Stimulated activated naive CD8-positive, alpha-beta T cell treated with anti-CD3 and anti-CD28 coated beads, Interleukin-15, amount 100 ng/mL, for 72 hours (primary cell): Measurements from ENCODE around the gene SLC26A3.
A peak's percentile ranks its signal among the peaks of the same experiment; 100 is the strongest.

Source experiments
- ATAC-seq: fragments of 150-1000 bp; cut with Tn5 transposase; 2 replicates; pipeline ENCODE4 v1.10.0; 2021; ENCODE audit warnings: mild to moderate bottlenecking, moderate library complexity
- DNase-seq, 2 donors: peaks; one replicate each; pipeline ENCODE4 v3.0.0; 2021 to 2022
- H3K27ac Mint-ChIP-seq, 2 donors: one replicate each; pipeline ENCODE4 v1.8.0; 2022; ENCODE audit warnings: mild to moderate bottlenecking in 2 of 2, mixed read lengths in 2 of 2, moderate library complexity in 2 of 2
- H3K27me3 Mint-ChIP-seq: one replicate; pipeline ENCODE4 v1.8.0; 2022; ENCODE audit warnings: mixed read lengths
- H3K4me1 Mint-ChIP-seq: one replicate; pipeline ENCODE4 v1.8.0; 2022; ENCODE audit warnings: mild to moderate bottlenecking, mixed read lengths
- H3K4me3 Mint-ChIP-seq, 2 donors: one replicate each; pipeline ENCODE4 v1.8.0; 2022; ENCODE audit warnings: mild to moderate bottlenecking in 2 of 2, mixed read lengths in 2 of 2, moderate library complexity in 1 of 2
- H3K9me3 Mint-ChIP-seq, 2 donors: one replicate each; pipeline ENCODE4 v1.8.0; 2022; ENCODE audit warnings: mixed read lengths in 2 of 2

SLC26A3 gene

DNA sequence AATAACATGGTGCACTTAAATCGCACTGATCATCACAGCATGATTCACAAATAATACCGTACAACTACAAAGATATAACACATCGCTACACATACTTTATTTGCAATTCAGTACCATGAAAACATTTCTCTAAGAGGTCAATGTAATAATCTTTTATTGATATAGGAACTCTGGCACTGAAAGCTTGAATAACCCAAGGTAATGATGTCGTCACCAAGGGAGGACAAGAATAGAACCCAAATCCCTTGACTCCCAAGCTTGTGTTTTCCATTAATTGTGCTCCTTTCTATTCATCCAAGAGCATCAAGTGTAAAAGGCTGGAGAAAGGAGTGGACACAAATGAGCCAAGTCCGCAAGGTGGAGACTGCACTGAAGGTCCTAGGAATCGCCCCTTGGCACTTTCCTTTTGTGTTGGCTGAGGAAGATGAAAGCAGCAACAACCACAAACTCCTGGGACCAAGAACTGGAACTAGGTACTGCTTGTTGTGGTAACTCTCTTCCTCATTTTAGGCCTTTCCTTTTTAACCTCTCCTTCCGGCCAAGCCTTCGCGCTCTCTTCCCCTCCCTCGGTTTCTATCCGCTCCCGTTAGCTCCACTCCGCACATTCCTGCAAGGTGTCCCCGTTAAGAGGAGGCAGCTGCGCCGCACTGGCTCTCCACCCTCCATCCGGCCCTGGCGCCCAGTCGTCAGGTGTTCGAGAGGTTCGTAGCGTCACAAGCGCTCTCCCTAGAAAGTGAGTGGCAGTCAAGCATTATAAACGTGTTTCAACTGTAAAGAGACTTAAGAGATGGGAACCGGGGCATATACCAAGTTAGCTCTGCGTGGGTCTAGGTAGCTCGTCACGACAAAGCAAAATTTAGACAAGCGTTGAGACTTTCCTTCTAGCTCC lies 60.1 kb downstream of the SLC26A3 start:
- ATAC-seq (peak; percentile 64), DNase-seq (no peak)
- Mint-ChIP-seq H3K27ac (peak overlapping the region; percentile 100), H3K27me3 (no peaks in the 10 kb centered on the region), H3K4me3 (peak overlapping the region; percentile 93 to 99), H3K4me1 (peaks cover 39% of the 10 kb centered on the region), H3K9me3 (no peaks in the 10 kb centered on the region)

DNA sequence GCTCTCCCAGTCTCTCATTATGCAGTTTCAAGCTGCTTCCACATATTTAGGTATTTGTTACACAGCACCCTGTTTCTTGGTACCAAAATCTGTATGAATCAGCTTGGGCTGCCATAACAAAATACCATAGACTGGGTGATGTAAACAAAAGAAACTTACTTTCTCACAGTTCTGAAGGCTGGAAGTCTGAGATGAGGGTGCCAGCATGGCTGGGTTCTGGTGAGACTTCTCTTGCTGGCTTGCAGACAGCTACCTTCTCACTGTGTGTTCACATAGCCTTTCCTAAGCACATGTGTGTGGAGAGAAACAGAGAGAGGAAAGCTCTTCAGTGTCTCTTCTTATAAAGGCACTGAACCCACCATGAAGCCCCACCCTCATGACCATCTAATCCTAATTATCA lies 74.7 kb downstream of the SLC26A3 start:
- H3K27ac Mint-ChIP-seq: peak overlapping the region in 1 of 2 donors; percentile 7
- peaks cover 32% of the 10 kb centered on the region for H3K27me3 Mint-ChIP-seq
- no peaks in the 10 kb centered on the region for H3K4me1 Mint-ChIP-seq
- no peak overlapping the region for H3K4me3 Mint-ChIP-seq
- peaks cover 0 to 7% of the 10 kb centered on the region in 2 donors for H3K9me3 Mint-ChIP-seq
- DNase-seq (no peak), ATAC-seq (no peak)

DNA sequence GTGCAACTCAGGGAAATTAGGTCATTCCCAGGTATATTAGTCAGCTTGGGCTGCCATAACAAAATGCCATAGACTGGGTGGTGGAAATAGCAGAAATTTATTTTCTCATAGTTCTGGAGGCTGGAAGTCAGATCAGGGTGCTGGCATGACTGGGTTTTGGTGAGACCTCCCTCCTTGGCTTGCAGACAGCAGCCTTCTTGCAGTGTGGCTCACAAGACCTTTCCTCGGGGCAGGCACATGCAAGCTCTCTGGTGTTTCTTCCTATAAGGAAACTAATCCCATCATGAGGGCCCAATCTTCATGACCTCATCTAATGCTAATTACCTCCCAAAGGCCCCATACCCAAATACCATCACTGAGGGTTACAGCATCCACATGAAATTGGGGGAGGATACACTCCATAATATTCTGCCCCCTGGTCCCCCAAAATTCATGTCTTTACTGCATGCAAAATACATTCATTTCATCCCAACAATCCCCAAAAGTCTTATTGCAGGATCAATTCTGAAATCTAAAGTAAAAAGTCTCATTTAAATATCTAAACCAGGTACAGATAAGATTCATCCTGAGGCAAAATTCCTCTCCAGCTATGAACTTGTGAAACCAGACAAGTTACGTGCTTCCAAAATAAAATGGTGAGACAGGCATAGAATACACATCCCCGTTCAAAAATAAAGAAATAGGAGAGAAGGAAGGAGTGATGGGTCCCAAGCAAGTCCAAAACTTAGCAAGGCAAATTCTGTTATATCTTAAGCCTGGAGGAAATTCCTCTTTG lies 76.5 kb downstream of the SLC26A3 start:
- Mint-ChIP-seq H3K4me1 (no peaks in the 10 kb centered on the region), H3K4me3 (no peak overlapping the region), H3K27me3 (peaks cover 32% of the 10 kb centered on the region), H3K27ac (no peak overlapping the region), H3K9me3 (no peaks in the 10 kb centered on the region)
- DNase-seq (no peak), ATAC-seq (no peak)

DNA sequence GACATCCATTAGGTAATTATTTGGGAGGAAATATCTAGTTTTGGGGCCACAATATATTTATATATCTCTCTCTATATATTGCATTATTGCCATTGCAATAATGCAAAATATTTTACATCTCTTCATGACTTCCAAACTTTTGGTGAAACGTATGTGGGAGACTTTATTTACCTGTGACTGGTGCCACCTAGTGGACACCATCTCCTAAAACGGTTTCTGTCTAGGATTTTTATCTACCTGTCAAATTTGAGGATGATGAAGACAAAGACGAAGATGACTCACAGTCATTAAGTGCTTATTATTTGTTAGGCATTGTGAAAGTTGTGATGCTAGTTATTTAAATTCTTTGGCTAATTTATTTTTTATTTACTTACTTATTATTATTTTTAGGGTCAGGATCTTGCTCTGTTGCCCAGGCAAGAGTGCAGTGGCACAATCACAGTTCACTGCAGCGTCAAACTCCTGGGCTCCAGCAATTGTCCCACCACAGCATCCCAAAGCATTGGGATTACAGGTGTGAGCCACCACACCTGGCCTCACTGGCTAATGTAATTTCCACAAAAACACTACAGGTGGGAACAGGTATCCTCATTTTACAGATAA lies 77.8 kb downstream of the SLC26A3 start:
- H3K4me3 Mint-ChIP-seq: no peak overlapping the region
- no peak overlapping the region for H3K27ac Mint-ChIP-seq
- H3K4me1 Mint-ChIP-seq: no peaks in the 10 kb centered on the region
- DNase-seq (peak; percentile 20 to 41), ATAC-seq (no peak)
- peaks cover 32% of the 10 kb centered on the region for H3K27me3 Mint-ChIP-seq
- no peaks in the 10 kb centered on the region for H3K9me3 Mint-ChIP-seq

DNA sequence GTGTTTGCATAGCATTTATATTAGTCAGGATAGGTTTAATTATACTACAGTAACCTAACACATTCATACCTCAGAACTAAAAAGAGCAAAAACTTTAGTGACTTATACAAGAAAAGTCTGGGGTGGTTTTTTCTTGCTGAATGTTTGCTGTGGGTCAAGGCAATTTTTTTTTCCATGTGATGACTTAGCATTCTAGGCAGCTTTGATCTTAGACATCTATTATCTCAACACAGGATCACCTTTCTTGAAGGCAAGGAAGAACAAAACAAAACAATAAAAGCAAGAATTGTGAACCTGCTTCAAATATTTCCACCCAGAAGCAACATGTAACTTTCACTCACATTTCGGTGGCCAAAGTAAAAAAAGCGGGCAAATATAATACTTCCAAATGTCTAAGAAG lies 79.8 kb downstream of the SLC26A3 start:
- H3K9me3 Mint-ChIP-seq: no peaks in the 10 kb centered on the region
- no peaks in the 10 kb centered on the region for H3K4me1 Mint-ChIP-seq
- no peak for DNase-seq
- peaks cover 23% of the 10 kb centered on the region for H3K27me3 Mint-ChIP-seq
- H3K27ac Mint-ChIP-seq: no peak overlapping the region
- H3K4me3 Mint-ChIP-seq: no peak overlapping the region
- ATAC-seq: no peak

DNA sequence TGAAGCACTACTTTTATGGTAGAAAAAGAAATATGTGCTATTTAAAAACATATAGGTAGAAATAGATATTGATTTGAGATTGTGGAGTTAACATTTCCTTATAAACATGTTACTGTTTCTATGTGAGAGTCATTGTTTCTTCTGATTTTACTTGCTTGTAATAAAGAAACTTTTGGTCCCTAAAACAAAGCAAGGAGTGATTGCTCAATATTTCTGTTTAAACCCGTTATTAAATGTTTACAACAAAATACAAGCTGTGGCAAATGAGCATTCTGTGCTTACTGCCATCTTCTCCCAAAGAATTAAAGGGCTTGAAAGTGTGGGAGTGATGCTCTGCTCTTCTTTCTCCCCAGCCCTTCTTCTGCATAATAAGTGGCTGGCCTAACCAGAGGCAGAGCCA lies 81.7 kb downstream of the SLC26A3 start:
- no peaks in the 10 kb centered on the region for H3K9me3 Mint-ChIP-seq
- no peak overlapping the region for H3K4me3 Mint-ChIP-seq
- no peaks in the 10 kb centered on the region for H3K4me1 Mint-ChIP-seq
- no peak for ATAC-seq
- H3K27ac Mint-ChIP-seq: no peak overlapping the region
- no peak for DNase-seq
- H3K27me3 Mint-ChIP-seq: peaks cover 4% of the 10 kb centered on the region

DNA sequence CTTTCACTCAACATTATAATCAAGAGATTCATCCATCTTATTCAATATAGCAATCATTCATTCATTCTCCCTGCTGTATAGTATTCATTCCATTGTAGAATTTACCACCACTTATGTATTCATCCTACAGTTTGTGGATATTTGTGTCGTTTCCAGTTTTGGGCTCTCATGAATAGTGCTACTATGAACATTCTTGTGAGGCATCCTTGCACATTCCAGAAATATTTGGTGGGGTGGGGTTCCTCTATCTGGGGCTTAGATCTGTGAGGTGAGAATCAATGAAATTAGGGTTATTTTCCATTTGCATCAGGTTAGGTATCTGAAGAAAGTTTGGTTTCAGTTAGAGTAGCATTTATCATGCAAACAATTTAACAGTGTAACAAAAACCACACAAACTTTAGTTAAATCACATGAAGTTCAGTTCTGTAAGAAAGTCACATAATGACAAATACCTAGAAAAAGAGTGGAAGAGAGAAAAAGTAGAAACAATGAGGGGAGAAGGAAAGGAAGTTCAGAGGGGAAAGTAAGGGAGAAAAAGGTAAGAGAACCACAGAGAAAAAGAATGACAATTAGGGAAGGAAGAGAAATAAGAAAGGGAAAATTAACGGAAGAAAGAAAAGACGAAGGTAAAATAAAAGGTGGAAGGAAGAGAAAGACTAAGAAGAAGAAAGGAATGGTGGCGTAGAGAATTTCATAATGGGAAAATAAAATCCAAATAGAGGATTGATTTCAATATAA lies 84.4 kb downstream of the SLC26A3 start:
- no peak overlapping the region for H3K4me3 Mint-ChIP-seq
- DNase-seq: no peak
- no peaks in the 10 kb centered on the region for H3K9me3 Mint-ChIP-seq
- ATAC-seq: no peak
- no peaks in the 10 kb centered on the region for H3K4me1 Mint-ChIP-seq
- H3K27ac Mint-ChIP-seq: no peak overlapping the region
- H3K27me3 Mint-ChIP-seq: no peaks in the 10 kb centered on the region

DNA sequence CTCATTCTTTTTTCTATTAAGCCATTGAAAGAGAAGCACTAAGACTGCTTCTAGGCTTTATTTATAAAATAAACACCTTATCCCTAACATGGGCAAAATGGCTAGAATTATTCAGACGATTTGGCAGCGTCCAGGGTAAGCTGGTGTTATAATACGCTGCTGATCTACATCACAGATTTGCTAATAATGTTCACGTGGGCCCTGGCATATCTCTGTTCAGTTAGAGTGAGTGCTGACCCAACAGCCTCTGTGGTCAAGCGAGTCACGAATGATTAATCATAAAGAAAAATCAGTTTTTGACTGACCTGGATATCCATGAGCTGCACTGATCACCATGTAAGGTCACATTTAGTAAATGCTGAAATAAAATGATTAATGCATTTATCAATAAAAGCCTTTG lies 87.5 kb downstream of the SLC26A3 start:
- no peak overlapping the region for H3K4me3 Mint-ChIP-seq
- no peak for ATAC-seq
- H3K4me1 Mint-ChIP-seq: no peaks in the 10 kb centered on the region
- DNase-seq: no peak
- H3K27me3 Mint-ChIP-seq: no peaks in the 10 kb centered on the region
- H3K27ac Mint-ChIP-seq: no peak overlapping the region
- H3K9me3 Mint-ChIP-seq: no peaks in the 10 kb centered on the region
